ENCODE results near the gene LASP1. TPM values are rescaled to one million over a fixed set of nuclear protein-coding genes. Genes with fewer than 3 reads are reported as not detected.

Gene LASP1
- polyA plus RNA-seq, 4 donors, result 140 to 149 (median 146) TPM

GRCh38 chr17:38885728-38886642 lies 16.1 kb downstream of the LASP1 start:
- no peak for DNase-seq (ENCODE audit: low read depth in 4 of 4, low spot score in 3 of 4)

GRCh38 chr17:38886643-38887010 lies 16.8 kb downstream of the LASP1 start:
- no peak for DNase-seq (ENCODE audit: low read depth in 4 of 4, low spot score in 3 of 4)

DNA sequence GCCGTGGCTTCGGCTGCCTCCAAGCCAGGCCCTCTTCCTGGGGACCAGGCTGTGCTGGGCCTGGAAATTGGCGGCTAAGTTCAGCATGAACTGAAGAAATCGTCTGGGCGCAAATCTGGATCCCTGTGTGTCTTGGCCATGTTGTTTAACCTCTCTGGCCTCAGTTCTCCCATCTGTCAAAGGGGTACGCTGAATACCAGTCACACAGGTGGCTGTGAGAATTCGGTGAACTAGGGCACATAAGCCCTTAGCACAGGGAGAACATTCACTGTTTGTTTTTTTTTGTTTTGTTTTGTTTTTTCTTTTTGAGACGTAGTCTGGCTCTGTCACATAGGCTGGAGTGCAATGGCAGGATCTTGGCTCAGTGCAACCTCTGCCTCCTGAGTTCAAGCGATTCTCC lies 19.0 kb downstream of the LASP1 start:
- DNase-seq (ENCODE audit: low read depth in 4 of 4, low spot score in 3 of 4), result no peak

DNA sequence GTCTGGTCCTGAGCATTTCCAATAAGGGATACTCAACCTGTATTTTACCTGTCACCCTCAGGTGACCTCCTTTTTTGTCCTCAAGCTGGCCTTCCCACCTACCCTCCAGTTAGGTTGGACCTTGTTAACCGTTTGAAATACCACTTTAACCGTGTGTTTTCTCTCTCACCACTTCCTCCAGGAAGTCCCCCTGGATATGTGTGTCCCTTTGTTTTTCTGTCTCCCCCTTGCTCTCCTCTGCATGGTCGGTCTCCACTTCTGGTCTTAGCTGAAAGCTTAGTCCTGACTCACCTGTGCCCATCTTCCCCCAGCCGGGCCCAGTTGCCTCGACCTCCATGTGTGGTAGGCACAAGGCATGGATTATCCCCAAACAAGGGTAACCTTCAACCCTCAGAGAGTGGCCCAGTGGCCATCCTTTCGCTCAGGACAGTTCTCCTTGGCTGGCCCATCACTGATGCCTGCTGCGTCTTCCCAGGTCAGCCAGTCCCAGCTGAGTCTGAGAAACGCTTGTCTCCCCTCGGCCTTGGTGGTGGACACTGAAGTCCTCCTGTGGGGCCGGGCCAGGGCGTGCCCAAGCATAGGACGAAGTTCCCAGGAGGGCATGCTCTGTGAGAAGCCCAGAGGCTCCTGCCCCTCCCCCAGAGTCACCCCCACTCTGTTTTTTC lies 20.0 kb downstream of the LASP1 start:
- no peak for DNase-seq (ENCODE audit: low read depth in 4 of 4, low spot score in 3 of 4)

DNA sequence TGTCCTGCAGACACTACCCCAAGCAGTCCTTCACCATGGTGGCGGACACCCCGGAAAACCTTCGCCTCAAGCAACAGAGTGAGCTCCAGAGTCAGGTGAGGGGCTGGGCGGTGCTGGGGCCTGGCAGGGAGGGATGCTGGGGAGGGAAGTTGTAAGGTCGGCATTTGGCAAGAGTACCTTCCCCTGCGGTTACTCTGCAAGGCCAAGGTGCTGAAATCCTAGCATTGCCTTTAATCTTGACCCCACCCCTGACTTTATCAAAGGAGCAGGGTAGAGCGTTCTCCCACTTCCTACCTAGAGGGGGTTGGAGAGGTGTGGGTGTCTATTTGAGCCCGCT lies 20.5 kb downstream of the LASP1 start:
- DNase-seq (ENCODE audit: low read depth in 4 of 4, low spot score in 3 of 4), result no peak

DNA sequence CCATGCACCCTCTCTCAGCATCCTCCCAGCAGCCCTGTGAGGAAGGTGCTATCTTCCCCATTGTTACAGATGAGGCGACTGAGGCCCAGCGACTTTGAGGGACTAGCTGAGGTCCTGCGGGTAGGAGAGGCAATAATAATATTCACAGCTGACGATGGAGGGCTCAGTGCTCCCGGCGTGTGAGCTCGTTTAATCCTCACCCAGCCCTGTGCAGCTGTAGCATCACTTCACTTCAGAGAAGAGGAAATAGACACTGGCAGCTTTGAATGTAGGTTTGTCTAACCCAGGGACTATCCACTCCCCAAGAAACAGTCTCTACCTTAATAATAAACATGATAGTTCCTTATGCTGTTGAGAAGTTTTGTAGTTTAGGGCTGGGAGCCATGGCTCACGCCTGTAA lies 21.6 kb downstream of the LASP1 start:
- no peak for DNase-seq (ENCODE audit: low read depth in 4 of 4, low spot score in 3 of 4)

DNA sequence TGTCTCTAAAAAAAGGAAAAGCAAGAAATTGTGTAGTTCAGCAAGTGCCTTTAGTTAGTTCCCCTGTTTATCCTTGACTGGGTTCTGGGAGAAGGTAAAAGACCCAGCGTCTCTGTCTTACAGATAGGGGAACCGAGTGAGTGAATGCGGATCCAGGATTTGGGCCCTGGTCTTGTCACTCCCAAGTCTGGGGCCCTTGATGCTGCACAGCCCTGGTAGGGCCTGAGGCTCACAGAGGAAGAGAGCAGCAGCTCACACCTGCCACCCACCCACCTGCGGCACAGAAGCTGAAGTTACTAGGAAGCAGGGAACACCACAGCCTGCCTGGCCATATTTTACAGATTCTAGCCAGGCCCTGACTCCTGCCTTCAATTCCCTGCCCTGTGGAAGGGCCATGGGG lies 22.2 kb downstream of the LASP1 start:
- no peak for DNase-seq (ENCODE audit: low read depth in 4 of 4, low spot score in 3 of 4)

DNA sequence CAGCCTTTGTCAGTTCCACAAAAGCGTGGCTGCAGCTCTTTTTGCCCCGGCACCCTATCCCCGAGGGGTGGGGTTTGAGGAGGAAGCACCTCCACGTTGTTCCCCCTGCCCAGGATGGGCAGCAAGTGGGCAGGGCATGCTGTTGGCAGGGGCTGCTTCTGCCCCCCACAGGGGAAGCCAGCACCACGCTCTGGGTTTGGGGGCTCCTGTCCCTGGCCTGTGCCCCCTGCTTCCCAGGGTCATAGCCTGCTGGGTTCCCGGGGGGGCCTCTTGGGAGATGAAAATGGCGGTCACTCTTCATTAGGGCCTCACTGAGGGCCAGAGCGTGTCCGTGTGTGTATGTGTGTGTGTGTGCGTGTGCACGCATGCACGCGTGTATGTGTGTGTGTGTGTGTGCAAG lies 22.8 kb downstream of the LASP1 start:
- DNase-seq (ENCODE audit: low read depth in 4 of 4, low spot score in 3 of 4), result no peak

DNA sequence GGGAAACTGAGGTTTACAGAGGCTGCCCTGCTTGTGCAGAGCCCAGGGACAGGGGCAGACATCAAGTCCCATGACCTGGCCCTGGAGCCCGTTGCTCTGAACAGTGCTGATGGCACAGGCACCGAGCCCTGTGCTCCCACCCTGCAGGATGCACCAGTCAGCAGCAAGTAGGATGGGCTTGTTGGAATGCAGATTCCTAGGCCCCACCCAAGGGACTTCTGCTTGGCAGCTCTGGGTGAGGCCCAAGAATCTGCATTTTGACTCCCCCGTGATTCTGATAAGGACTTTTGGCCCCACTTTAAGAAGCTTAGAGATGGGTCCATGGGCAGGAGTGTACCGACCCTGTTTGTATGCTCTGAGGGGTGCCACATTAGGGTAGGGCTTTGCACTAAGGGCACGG lies 23.3 kb downstream of the LASP1 start:
- no peak for DNase-seq (ENCODE audit: low read depth in 4 of 4, low spot score in 3 of 4)

GRCh38 chr17:38893607-38894006 lies 23.7 kb downstream of the LASP1 start:
- no peak for DNase-seq (ENCODE audit: low read depth in 4 of 4, low spot score in 3 of 4)

DNA sequence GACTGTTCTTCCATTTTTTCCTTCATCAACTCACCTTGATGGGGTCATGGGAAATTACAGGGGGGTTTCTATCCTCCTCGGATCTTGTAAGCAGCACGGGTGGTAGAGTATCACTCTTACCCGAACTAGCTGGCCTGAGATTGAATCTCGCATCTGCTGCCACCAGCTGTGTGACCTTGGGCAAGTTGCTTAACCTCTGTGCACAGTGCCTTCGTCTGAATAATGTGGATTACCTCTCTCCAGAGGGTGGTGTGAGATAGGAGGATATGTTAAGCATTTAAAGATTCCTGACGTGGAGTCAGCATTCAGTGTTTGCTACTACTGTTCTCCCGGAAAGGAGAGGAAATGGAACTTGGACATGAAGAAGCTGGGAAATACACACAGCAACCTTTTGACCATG lies 24.4 kb downstream of the LASP1 start:
- DNase-seq (ENCODE audit: low read depth in 4 of 4, low spot score in 3 of 4), result no peak

GRCh38 chr17:38896346-38896954 lies 26.6 kb downstream of the LASP1 start:
- DNase-seq (ENCODE audit: low read depth in 4 of 4, low spot score in 3 of 4), result no peak

DNA sequence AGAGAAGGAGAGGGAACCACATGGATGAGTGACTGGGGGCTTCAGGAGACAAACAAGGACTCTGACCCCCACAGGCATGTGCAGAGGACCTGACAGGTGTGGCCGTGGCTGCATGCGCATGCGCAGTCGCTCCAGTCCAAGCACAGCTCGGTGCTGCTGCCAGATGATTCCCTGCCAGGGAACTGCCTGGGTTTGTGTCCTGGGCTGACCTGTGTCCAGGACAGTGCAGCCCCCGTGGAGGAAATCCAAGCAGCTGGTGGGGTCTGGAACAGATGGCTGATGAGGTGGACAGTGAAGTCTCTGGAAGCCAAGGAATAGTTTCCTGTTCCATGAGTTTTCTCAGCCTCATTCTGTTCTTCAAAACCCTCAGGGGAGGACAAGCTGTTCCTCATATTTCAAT lies 27.3 kb downstream of the LASP1 start:
- no peak for DNase-seq (ENCODE audit: low read depth in 4 of 4, low spot score in 3 of 4)

DNA sequence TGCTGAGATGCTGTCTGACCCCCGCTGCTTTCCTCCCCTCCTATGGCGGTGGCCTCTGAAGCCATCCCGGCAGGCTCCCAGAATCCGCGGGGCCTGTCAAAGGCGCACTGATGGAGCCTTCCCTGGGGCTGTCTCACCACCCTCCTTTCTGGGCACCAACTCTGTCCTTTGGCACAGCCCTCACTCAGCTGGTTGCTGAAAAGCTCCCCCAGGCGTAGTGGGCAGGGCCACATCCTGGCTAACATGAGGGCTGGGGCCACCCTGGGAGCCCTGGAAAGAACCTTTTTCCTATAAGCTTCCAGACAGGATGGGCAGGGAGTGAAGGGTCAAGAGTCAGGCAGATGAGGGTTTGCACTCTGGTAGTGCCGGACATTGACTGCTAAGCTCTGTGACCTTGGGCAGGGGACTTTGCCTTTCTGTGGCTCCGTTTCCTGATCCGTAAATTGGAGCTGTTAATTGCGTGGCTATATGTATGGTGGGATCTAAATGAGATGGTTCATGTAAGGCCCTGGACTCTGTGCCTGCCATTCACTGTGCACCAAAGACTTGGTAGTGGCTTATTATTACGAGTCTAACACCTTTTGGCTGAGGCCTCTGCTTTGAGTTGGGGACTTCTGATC lies 27.9 kb downstream of the LASP1 start:
- no peak for DNase-seq (ENCODE audit: low read depth in 4 of 4, low spot score in 3 of 4)

DNA sequence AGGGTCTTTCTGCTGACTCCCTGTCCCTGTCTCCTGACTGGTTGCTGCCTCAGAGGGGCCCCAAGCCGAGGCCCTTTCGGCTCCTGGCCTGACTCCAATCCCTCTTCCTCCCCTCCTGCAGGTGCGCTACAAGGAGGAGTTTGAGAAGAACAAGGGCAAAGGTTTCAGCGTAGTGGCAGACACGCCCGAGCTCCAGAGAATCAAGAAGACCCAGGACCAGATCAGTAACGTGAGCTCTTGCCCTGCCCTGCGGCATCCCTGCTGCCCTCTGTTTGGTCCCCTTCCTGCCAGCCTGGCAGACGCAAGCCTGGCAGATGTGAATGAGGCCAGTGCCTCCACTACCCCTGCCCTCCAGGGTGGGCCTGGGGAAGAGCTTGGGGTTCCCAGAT lies 28.4 kb downstream of the LASP1 start:
- DNase-seq (ENCODE audit: low read depth in 4 of 4, low spot score in 3 of 4), result no peak

- no peak for DNase-seq (ENCODE audit: low read depth in 4 of 4, low spot score in 3 of 4)
Measured at GRCh38 chr17:38898812-38899348, 29.0 kb downstream of the LASP1 start.

DNA sequence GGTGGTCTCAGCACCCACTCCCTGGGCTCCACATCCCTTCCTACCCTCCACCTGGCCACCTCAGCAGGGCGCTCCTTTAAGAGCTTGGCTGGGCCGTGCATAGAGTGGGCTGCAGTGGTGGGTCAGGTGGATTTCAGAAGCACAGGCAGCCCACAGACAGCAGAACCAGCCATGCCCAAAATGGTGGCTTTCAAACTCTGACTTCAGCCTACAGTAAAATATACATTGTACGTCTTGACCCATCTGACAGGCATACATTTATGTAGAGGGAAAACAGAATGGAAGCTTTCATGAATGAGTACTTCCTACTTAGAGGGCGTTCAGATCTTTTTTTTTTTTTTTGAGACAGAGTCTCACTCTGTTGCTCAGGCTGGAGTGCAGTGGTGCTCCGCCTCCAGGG lies 29.6 kb downstream of the LASP1 start:
- no peak for DNase-seq (ENCODE audit: low read depth in 4 of 4, low spot score in 3 of 4)

- DNase-seq (ENCODE audit: low read depth in 4 of 4, low spot score in 3 of 4), result no peak
Measured at GRCh38 chr17:38900978-38901656, 31.3 kb downstream of the LASP1 start.

DNA sequence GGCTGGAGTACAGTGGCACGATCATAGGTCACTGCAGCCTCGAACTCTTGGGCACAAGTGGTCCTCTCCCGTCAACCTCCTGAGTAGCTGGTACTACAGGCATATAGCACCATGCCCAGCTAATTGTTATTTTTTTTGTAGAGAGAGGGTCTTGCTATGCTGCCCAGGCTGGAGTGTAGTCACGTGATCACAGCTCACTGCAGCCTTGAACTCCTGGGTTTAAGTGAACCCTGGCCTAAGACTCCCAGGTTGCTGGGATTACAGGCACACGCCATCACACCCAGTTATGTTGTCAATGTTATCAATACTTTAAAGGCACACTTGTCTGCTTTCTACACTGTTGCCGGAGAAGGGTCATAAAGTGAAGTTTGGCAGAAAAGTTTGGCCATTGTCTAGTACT lies 33.5 kb downstream of the LASP1 start:
- DNase-seq (ENCODE audit: low read depth in 4 of 4, low spot score in 3 of 4), result no peak

GRCh38 chr17:38904892-38905291 lies 35.0 kb downstream of the LASP1 start:
- no peak for DNase-seq (ENCODE audit: low read depth in 4 of 4, low spot score in 3 of 4)

GRCh38 chr17:38905375-38905774 lies 35.5 kb downstream of the LASP1 start:
- no peak for DNase-seq (ENCODE audit: low read depth in 4 of 4, low spot score in 3 of 4)
